Measurements from ENCODE around the gene ZNF592.

The ZNF592 gene

GRCh38 chr15:84755736-84756527, 7.5 kb downstream of the ZNF592 start:
- no peak for DNase-seq (ENCODE audit: low read depth)
- H3K4me3 ChIP-seq (ENCODE audit: low read depth, low read length): no peak overlapping the region
- TF ChIP-seq CTCF (IDR thresholded peaks at IDR 0.05; ENCODE audit: low read depth, low read length, missing control alignments): no peak

GRCh38 chr15:84759018-84759417, 10.6 kb downstream of the ZNF592 start:
- no peak for TF ChIP-seq CTCF (IDR thresholded peaks at IDR 0.05; ENCODE audit: low read depth, low read length, missing control alignments)
- DNase-seq (ENCODE audit: low read depth): no peak
- no peak overlapping the region for H3K4me3 ChIP-seq (ENCODE audit: low read depth, low read length)

- H3K4me3 ChIP-seq (ENCODE audit: low read depth, low read length): no peak overlapping the region
- no peak for DNase-seq (ENCODE audit: low read depth)
- TF ChIP-seq CTCF (IDR thresholded peaks at IDR 0.05; ENCODE audit: low read depth, low read length, missing control alignments): no peak
Measured at GRCh38 chr15:84760219-84760618, 11.8 kb downstream of the ZNF592 start.

GRCh38 chr15:84761607-84762131, 13.3 kb downstream of the ZNF592 start:
- DNase-seq (ENCODE audit: low read depth): no peak
- no peak for TF ChIP-seq CTCF (IDR thresholded peaks at IDR 0.05; ENCODE audit: low read depth, low read length, missing control alignments)
- no peak overlapping the region for H3K4me3 ChIP-seq (ENCODE audit: low read depth, low read length)

- TF ChIP-seq CTCF (IDR thresholded peaks at IDR 0.05; ENCODE audit: low read depth, low read length, missing control alignments): no peak
- no peak overlapping the region for H3K4me3 ChIP-seq (ENCODE audit: low read depth, low read length)
- no peak for DNase-seq (ENCODE audit: low read depth)
Measured at GRCh38 chr15:84762840-84763572, 14.6 kb downstream of the ZNF592 start.

GRCh38 chr15:84764585-84764984, 16.2 kb downstream of the ZNF592 start:
- no peak for DNase-seq (ENCODE audit: low read depth)
- TF ChIP-seq CTCF (IDR thresholded peaks at IDR 0.05; ENCODE audit: low read depth, low read length, missing control alignments): no peak

More at GRCh38 chr15:84764585-84764984, 16.2 kb downstream of the ZNF592 start:
- H3K4me3 ChIP-seq (ENCODE audit: low read depth, low read length): no peak overlapping the region

Measured in GM12864 (cell line).